ENCODE data around the gene MCCC1. TPM values are rescaled to one million over a fixed set of nuclear protein-coding genes. Genes with fewer than 3 reads are reported as not detected.

Gene MCCC1
- 16.3 and 27.4 TPM in 2 replicates for total RNA-seq

DNA sequence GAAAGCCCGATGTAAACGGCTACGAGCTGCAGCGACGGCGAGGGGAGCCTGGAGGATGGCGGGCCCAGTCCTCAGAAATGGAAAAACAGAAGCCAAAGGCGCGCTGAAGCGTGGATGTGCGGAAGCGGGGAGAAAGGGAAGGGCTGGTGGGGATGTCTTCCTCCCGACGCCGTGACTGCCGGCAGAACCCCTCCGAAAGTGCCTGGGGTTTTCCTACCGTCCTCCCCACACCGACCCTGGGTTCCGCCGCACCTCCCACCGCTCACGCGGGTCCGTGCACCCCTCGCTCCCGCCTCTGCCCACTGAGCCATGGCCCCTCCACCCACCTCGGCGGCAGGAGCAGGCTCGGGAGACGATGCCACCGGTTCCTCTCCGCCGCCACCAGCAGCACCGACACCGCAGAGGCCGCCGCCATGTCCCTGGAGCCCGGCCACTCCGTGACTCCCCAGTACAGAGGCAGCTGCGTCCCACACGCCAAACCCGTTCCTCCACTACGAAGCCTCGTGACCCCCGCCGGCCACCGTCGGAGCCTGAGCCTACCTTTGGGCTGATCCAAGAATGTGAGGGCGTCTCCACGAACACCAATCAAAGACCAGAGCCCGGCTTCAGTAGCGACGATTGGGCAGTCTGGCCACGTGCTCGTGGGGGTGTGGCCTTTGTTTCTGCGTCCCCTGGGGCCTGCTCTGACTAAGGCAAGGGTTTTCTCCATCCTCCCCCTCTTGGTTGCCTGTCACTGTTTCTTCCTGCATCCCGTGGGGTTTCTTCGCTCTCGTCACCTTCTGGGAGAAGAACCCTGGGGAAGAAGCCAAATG, at the start of gene MCCC1:
Gene MCCC1, minus strand, starts transcription at position 471 of the 812 bp plus-strand sequence. Its CDS starts 56 bp downstream, at position 415.

DNA sequence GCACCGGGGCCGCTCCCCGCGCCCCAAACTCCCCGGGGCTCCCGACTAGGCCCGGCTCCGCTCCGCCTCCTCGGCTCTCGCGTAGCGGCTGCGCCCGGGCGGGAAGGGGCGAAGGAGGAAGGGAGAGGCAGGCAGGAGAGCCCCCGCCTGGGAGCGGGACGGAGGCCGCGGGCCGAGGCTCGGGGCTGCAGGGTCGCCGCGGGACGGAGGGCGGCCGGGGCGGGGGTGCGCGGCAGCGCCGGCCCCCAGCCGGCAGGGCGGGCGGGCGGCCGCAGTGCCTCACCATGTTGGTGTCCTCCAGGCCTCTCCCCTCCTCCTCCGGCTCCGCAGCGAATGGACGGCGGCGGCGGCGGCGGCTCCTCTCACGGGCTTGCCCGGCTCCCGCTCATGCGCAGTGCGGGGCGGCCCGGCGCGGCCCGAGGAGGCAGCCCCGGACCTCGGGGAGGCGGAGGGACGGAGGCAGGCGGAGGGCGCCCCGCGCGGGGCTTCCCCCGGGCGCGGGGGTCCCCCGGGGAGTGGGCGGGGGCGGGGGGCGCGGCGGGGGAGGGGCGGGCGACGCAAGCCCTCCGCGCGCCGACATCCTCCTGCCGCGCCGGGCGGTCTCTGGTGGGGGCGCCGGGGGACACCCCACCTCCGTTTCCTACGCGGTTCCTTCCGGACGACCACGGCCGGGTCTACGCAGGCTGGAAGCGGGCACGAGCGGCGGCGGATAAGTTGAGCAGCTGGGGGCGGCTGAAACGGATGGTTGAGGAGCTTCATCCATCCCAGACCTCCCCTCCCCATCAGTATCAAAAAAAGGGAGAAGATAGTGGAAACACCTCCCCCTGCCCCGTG, 118.9 kb downstream of the MCCC1 start, which contains the start of gene DCUN1D1:
Gene DCUN1D1, minus strand, starts transcription at position 335 of the 834 bp plus-strand sequence. Its CDS starts 49 bp downstream, at position 286.

Other genes with a start within 250 kb of the MCCC1 start
- gene DCUN1D1, start 119.0 kb downstream of the MCCC1 start, total RNA-seq, result 33.8 and 39.7 TPM in 2 replicates
- gene LAMP3, start 63.2 kb upstream of the MCCC1 start, total RNA-seq, result 0.19 and 0.28 TPM in 2 replicates
- gene B3GNT5, start 153.8 kb upstream of the MCCC1 start, total RNA-seq, result 1.4 and 1.9 TPM in 2 replicates

All from regular cardiac myocyte (primary cell).